Osteoblast (primary cell): ENCODE results near the gene UBE2E2. TPM values are rescaled to one million over a fixed set of nuclear protein-coding genes. Genes with fewer than 3 reads are reported as not detected.

ENCODE experiments used
- DNase-seq: peaks from one replicate; pipeline ENCODE4 v3.0.0; 2011; ENCODE audit warnings: low spot score, mixed read lengths; ENCODE audit not compliant: insufficient read length; ENCODE audit errors: missing footprints
- H2AFZ ChIP-seq: 2 replicates; pipeline ENCODE4 v1.6.0; 2011; ENCODE audit warnings: mild to moderate bottlenecking, low read length
- H3K27ac ChIP-seq: 2 replicates; pipeline ENCODE4 v1.5.1; 2011; ENCODE audit warnings: mild to moderate bottlenecking, low read depth, low read length, moderate library complexity
- H3K27me3 ChIP-seq: 2 replicates; pipeline ENCODE4 v1.6.0; 2012; ENCODE audit warnings: mild to moderate bottlenecking, control low read depth, inconsistent platforms, low read length, moderate library complexity; ENCODE audit not compliant: insufficient read depth
- H3K36me3 ChIP-seq: 2 replicates; pipeline ENCODE4 v1.5.1; 2011; ENCODE audit warnings: mild to moderate bottlenecking, low read length, control low read depth, moderate library complexity; ENCODE audit not compliant: insufficient read depth
- H3K4me1 ChIP-seq: 2 replicates; pipeline ENCODE4 v1.5.1; 2011; ENCODE audit warnings: mild to moderate bottlenecking, low read length, control low read depth, moderate library complexity; ENCODE audit not compliant: insufficient read depth
- H3K4me2 ChIP-seq: 2 replicates; pipeline ENCODE4 v1.6.0; 2011; ENCODE audit warnings: mild to moderate bottlenecking, low read length; ENCODE audit not compliant: insufficient read depth
- H3K4me3 ChIP-seq: fragments of 200-600 bp; sonication (generic); 3 replicates; pipeline ENCODE4 v1.5.1; 2012; ENCODE audit warnings: mild to moderate bottlenecking, low read length, inconsistent platforms; ENCODE audit not compliant: insufficient read depth
- H3K79me2 ChIP-seq: 2 replicates; pipeline ENCODE4 v1.6.0; 2012; ENCODE audit warnings: mild to moderate bottlenecking, low read length, control low read depth, inconsistent platforms; ENCODE audit not compliant: insufficient read depth
- H3K9me3 ChIP-seq: 2 replicates; pipeline ENCODE4 v1.5.1; 2011; ENCODE audit warnings: low read depth, low read length, control low read depth
- H4K20me1 ChIP-seq: 2 replicates; pipeline ENCODE4 v1.6.0; 2012; ENCODE audit warnings: mild to moderate bottlenecking, low read length, control low read depth; ENCODE audit not compliant: insufficient read depth
- CTCF ChIP-seq: IDR thresholded peaks from 2 replicates; pipeline ENCODE4 v1.5.1; 2011; ENCODE audit warnings: mild to moderate bottlenecking, low read depth, low read length, moderate library complexity; ENCODE audit errors: extremely low read depth
- total RNA-seq: library from RNA; depleted of rRNA; stranded (reverse); fragments of >200 nt; gene quantifications from 2 replicates; pipeline ENCODE4 v1.2.3, GENCODE V29; 2012

The UBE2E2 gene
- total RNA-seq, 1 donor, result 49.6 TPM

GRCh38 chr3:23249961-23250360 is 46.8 kb downstream of the UBE2E2 start:
- no peak overlapping the region for H3K4me2 ChIP-seq
- no peaks in the 10 kb centered on the region for H3K9me3 ChIP-seq
- DNase-seq, result no peak
- H3K36me3 ChIP-seq, result no peaks in the 10 kb centered on the region
- no peak overlapping the region for H3K4me3 ChIP-seq
- H2AFZ ChIP-seq, result no peak overlapping the region
- H3K79me2 ChIP-seq, result peaks cover 41% of the 10 kb centered on the region
- no peaks in the 10 kb centered on the region for H3K27me3 ChIP-seq
- TF ChIP-seq CTCF, result no peak
- peaks cover 7% of the 10 kb centered on the region for H3K4me1 ChIP-seq
- peaks cover 26% of the 10 kb centered on the region for H4K20me1 ChIP-seq
- no peak overlapping the region for H3K27ac ChIP-seq

GRCh38 chr3:23252122-23252521 is 49.0 kb downstream of the UBE2E2 start:
- H2AFZ ChIP-seq, result no peak overlapping the region
- H3K4me1 ChIP-seq, result peaks cover 9% of the 10 kb centered on the region
- H3K27me3 ChIP-seq, result no peaks in the 10 kb centered on the region
- peaks cover 52% of the 10 kb centered on the region for H3K79me2 ChIP-seq
- no peak for TF ChIP-seq CTCF
- H3K4me3 ChIP-seq, result no peak overlapping the region
- no peak for DNase-seq
- peaks cover 21% of the 10 kb centered on the region for H4K20me1 ChIP-seq
- H3K9me3 ChIP-seq, result no peaks in the 10 kb centered on the region
- no peak overlapping the region for H3K27ac ChIP-seq
- no peak overlapping the region for H3K4me2 ChIP-seq
- H3K36me3 ChIP-seq, result no peaks in the 10 kb centered on the region

- TF ChIP-seq CTCF, result no peak
- no peaks in the 10 kb centered on the region for H3K36me3 ChIP-seq
- H3K9me3 ChIP-seq, result no peaks in the 10 kb centered on the region
- no peak overlapping the region for H3K4me3 ChIP-seq
- no peak overlapping the region for H2AFZ ChIP-seq
- peaks cover 53% of the 10 kb centered on the region for H3K79me2 ChIP-seq
- no peak overlapping the region for H3K27ac ChIP-seq
- no peak for DNase-seq
- peaks cover 13% of the 10 kb centered on the region for H3K4me1 ChIP-seq
- H3K27me3 ChIP-seq, result no peaks in the 10 kb centered on the region
- H3K4me2 ChIP-seq, result no peak overlapping the region
- peaks cover 21% of the 10 kb centered on the region for H4K20me1 ChIP-seq
These were observed 50.1 kb downstream of the UBE2E2 start for GRCh38 chr3:23253214-23253613.

- Histone ChIP-seq H3K27me3 (no peaks in the 10 kb centered on the region), H3K9me3 (no peaks in the 10 kb centered on the region), H3K36me3 (no peaks in the 10 kb centered on the region), H4K20me1 (peaks cover 14% of the 10 kb centered on the region), H3K4me2 (no peak overlapping the region), H2AFZ (no peak overlapping the region), H3K4me3 (no peak overlapping the region), H3K4me1 (peaks cover 15% of the 10 kb centered on the region), H3K27ac (no peak overlapping the region), H3K79me2 (peaks cover 59% of the 10 kb centered on the region)
- DNase-seq, result no peak
- no peak for TF ChIP-seq CTCF
These were observed 51.2 kb downstream of the UBE2E2 start for GRCh38 chr3:23254282-23254681.
